Limb (tissue), 2 donors: ENCODE data around the gene USP46.
A peak's percentile ranks its signal among the peaks of the same experiment; 100 is the strongest.

Experiments used
- DNase-seq, 2 donors: peaks; one replicate each; pipeline ENCODE4 v3.0.0-alpha.2; 2016; ENCODE audit errors: extremely low spot score in 2 of 2

USP46 gene

DNA sequence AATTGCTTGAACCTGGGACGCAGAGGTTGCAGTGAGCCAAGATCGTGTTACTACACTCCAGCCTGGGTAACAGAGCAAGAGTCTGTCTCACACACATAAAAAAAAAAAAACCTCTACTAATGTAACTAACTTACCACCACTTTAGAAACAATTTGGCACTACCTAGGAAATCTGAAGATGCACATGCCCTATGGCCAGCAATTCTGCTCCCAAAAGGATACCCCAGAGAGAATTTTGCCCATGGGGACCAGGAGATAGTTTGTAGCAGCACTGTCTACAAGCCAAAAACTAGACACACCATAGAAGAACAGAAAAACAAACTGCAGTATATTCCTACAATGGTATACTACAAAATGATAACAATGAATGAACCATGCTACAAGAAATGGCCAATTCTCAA lies 37.5 kb downstream of the USP46 start:
- no peak for DNase-seq

DNA sequence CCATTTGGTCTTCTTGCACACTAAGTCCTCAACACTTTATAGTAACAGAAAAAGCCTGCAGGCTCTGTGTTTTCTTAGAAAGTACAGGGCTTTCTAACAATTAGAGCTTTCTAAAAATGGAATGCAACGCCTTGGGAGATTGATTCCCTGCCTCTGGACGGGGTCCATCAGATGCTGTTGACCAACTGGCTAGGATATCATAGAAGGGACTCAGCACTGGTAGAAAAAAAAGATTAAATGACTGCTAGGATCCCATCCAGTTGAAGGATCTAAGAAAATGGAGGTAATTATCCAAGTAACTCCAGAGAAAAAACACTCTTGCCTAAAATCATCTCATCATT lies 39.5 kb downstream of the USP46 start:
- DNase-seq = no peak

DNA sequence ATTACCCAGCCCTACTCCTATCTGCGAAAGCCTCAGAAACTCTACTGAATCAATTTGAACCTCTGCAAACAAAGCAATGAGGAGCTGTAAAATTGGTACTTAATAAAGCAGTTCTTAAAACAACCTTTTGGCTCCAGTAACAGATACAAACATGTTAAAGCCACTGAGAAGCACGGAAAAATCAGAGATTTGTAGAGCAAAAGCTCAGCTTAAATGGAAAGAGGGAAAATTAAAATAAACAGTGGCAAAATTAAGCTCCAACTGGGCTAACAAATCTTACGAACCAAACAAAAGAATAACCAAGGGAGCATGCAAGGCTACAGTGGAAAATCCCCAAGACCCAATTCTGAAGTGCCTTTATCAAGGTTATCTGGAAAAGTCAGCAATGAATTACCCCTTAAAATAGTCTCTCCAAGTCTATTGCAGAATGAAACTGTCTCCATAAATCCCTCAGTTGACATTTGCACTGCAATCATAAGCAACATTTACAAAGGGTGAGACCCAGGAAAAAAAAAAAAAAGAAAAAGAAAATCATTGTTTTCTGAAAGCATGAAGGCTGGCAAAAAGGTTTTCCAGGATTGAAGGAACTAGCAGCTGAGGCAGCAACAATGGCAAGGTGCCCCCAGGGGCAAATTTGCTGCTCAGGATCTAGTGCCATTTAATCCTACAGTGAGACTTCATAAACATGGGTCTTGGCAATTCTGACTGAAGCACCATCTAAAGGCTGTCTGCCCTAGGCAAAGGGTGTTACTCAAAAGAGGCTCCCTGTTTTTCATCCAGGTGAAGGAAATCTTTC lies 40.1 kb downstream of the USP46 start:
- no peak for DNase-seq

DNA sequence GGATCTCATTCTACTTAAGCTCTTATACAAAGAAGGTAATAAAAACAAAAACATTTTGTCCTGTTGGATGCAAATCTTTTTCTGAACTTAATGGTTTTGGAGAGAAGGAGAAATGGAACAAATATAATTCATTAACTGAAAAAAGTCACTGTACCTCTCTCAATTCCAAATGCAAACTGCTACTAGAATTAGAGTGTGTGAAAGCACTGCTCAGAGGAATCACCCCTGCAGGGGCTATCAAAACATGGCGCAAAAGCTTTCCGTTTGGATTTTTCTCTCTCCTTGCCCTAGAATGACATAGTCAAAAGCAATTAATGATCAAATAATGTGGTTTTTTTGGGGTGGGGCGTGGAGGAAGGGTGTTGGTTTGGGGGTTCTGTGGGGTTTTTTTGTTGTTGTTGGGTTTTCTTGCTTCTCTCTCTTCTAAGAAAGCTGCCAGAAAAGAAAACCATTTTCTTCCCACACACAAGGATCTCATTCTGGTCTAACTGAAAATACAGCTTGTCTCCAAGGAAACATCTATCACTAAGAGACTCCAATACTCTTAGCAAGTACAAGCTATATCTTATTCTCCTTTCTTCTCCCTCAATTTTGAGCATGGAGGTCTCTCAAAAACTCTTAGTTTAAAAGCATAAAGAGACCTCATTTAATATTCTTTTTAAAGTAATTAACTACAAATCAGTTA lies 41.6 kb downstream of the USP46 start:
- DNase-seq = no peak

DNA sequence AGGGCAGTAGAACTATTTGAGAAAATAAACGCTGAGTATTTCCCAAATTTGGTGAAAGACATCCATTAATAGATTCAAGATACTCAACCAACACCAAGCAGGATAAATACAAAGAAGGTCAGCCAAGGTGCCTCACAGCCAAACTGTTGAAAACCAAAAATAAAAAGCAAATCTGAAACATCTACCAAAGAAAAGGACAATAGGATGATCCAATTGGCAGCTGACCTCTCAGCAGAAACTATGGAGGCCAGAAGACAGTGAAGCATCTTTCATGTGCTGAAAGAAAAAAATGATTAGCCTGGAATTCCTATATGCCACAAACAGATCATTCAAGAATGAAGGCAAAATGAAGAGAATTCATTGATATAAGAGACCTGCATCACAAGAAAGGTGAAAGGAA lies 44.9 kb downstream of the USP46 start:
- DNase-seq = no peak

DNA sequence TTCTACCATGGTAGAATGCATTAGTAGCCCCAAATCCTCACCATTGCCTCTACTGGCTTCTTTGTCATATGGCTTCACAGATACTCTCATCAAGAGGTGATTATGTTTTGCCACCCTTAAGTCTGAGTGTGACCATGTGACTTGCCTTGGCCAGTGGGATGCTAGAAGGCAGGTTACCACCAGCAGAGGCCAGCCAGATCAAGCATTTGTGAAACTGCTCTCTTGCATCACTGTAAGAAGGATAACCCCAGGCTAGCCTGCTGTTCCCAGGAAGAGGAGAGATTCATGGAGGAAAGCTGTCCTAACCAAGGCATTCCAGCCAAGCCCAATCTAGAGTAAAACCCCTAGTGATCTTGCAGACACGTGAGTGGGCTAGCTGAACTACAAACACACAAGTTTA lies 46.8 kb downstream of the USP46 start:
- DNase-seq = no peak

DNA sequence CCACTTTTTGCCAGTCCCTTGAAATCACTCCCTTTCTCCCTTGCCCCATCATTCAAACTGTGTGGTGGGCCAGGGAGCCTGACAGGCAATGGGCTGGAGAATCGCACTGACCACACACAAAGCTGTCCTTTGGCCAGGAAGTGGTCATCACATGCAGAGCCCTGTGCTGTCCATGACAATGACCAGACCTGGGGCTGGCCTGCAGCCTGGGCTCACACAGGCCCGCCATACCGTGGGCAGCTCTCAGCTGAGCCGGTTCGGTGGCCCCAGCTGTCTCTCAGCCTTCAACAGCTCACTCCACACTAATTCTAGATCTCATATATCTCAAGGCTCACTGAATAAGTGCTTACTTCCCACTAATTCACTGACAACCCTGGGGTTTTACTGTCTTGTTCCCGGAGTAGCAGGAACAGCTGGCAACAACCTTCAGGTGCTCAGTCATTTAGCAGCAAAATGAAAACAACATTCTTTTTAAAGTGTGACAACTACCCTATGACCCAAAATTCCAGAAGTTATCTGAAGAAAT lies 48.0 kb downstream of the USP46 start:
- no peak for DNase-seq

DNA sequence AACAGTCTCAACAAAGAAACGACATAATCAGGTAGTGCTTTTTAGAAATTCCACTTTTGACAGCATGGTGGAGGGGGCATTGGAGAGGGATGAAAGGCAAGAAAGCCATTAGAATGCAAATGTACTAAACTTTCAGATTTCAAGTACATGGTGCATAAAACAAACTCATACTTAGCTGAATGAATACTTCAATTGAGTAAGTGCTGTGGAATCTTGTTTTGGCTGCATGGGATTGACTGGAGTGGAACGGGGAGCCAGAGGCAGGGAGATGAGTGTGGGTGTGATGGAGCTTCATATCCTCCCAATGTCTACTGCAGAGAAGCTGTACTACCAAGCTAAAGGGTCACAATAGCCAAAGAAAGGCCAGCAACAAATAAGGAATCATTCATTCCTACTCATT lies 52.4 kb downstream of the USP46 start:
- DNase-seq = no peak

DNA sequence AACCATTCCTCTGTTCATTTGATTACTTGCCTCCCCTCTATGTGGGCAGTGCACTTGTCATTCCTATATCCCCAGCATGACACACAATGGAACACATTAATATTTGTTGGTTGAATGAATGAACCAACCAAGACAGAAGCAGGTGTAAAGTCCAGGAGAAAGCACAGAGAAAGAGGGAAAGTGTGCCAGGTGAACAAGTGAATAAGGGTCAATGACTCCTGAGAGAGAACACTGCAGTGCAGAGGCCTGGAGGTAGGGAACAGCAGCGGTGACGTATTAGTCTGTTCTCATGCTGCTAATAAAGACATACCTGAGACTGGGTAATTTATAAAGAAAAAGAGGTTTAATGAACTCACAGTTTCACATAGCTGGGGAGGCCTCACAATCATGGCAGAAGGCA lies 53.1 kb downstream of the USP46 start:
- DNase-seq = no peak

DNA sequence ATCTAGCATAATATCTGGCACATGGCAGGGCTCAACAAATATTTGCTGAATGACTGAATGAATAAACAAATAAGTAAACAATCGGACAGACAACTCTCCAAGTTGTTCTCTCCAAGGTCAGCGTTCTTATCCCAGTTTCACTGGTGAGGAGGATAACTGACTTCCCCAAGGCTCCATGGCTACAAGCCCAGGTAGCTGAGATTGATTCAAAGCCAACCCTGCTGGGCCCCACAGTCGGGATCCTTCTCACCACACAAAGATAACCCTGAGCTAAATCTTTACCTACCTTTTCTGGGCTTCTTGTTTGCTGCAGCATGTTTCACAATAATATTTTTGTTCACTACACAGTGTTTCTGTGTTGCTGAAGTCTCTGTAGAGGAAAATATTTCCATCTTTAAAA lies 54.9 kb downstream of the USP46 start:
- DNase-seq = no peak

DNA sequence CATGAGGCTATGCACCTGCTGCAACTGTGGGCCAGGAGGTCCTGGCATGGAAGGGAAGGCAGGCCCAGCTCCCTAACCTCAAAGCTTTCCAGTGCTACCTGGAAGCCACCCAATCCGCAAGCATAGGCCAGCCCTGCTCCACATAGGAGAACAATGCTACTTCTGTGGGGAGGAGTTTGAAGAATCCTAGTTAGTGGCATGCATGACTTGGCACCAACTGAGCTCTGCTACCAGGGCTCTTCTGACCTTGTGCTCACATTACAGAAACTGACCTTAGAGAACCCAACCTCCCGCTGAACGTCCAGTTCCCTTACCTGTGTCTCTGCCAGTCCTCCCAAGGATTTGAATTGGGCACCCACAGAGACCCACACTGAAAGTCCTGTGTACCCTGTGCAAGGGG lies 58.8 kb downstream of the USP46 start:
- DNase-seq = no peak

DNA sequence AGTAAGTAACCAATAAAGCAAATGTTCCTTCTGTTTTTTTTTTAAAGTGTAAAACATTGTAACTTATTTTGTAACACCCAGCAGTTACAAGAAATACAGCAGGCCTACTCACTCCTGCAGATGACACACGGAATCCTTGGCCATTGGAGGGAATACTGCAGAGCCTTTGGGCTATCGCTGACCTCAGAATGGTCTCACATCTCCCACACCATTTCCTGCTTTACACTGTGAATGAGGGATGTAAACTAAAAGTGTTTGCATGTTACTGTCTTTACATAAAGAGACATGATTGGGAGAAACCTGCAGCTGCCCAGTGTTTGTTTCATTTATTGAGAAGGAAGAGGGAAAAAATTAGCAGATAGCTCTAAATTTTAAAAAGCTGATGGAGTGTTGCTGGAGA lies 64.1 kb downstream of the USP46 start:
- no peak for DNase-seq

DNA sequence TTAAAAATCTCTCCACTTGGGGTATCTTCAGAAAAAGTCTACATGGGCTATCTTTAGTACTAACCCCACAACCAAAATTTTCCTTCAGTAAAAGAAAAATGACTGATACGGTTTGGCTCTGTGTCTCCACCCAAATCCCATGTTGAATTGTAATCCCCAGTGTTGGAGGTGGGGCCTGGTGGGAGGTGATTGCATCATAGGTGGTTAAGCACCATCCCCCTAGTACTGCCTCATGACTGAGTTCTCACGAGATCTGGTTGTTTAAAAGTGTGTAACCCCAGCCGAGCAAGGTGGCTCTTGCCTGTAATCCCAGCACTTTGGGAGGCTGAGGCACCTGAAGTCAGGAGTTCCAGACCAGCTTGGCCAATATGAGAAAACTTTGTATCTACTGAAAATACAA lies 66.8 kb downstream of the USP46 start:
- no peak for DNase-seq

DNA sequence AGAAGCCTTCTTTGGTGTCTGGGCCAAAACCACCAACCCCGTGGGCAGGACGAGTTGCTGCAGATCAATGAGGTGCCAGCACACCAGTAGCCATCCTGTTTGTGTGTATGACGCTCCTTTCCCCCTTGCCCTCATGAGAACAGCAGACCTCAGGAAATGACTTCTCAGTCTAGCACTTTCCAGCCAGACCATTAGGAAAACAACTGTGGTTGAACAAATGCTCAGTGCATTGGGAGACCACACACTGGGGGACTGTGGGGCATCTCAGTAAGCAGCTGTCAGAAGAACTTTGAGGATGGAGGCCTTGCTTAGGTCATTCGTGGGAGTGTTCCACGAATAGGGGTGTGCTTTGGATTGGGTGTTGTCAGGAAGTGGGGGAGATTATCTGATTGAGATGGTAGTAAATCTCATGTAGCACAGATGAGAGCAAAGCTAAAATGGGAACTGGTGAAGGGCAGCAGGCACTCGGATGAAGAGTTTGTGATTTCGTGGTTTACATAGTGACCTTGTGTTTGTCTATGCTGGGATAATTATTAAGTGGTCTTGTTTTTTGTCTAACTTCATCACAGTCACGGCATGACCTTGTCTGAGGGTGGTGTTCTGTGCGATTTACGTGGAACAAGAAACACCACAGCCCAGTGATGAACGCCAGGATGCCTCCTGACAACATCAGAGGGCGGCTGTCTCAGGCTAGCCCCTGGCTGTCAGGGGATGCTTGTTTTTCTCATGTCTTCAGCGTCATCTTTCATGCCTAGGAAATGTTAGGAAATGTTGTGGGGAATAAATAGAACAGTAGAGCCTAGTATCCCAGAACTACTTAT lies 70.1 kb downstream of the USP46 start:
- DNase-seq = peak in 1 of 2 donors; percentile 22

DNA sequence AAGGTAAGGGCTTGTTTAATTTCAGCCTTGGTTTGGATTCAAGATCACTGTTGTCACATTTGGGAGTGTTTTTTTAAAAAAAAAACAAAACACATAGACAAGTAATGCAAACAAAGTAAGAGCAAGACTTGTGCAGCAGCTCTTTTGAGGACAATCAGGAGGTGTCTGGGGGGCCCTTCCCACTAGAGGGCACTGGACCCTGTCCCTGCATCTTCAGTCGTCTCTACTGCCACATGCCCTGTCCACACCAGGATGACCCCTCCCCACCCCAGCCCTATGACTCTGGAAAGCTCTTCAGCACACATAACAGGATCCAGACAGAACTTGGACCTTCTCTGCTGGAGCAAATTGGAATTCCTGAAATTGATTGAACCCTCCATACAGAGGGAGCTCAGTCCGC lies 71.0 kb downstream of the USP46 start:
- DNase-seq = peak in 1 of 2 donors; percentile 39

DNA sequence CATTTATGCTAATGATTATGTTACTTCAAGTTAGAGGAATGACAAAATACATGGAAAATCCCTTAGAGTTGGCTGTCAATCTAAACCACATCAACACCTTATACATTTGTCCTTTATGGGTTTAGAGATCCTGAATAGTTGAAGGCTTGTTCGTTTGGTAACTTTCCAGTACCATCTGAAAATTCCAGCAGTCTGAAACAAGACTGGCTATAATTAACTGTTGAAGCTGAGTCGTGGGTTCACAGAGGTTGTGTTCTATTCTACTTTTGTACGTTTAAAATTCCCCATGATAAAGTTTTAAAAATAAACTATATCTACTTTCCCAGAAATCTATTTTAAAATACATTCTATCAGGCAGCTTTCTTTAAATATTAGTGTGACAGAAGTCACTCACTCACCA lies 73.0 kb downstream of the USP46 start:
- no peak for DNase-seq

DNA sequence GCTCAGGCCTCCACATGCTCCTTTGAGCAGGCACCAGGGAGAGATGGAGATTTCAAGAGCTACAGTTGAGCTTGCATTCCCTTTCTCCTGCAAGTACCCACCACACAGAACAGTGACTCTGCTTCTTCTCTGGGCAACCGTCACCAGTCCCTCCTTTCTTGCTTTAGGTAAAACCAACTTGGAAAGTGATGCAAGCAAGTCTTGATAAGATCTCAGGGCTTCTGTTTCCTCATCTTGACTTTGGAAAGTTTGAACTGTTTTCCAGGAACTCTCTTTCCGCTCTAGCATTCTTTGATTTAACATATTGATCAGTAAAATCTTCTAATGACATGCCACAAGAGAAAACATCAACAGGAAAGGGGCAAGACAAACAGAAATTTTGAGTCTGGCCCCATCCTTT lies 73.7 kb downstream of the USP46 start:
- DNase-seq = no peak

DNA sequence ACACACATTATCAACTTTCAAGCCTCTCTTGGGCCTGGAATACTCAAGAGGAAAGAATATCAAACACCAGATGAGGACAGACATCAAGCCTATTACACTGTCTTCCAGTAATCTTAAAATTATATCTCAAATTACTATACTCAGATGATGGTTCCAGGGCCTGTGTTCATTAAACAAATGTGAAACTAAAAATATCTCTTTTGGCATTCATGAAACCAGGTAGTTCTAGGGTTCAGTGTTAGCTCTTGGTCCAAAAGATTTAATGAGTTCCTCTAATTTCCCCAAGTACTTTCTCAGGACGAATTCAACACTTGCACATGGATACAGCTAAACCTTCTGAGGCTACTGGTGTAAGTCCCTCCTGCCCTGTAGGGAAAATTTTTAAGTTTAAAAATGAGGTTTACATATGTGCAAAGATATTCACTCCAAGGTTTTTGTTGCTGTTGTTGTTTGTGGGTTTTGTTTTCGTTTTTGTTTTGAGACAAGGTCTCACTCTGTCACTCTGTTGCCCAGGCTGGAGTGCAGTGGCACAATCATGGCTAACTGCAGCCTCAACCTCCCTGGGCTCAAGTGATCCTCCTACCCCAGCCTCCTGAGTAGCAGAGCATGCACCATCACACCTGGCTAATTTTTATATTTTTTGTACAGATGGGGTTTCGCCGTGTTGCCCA lies 79.4 kb downstream of the USP46 start:
- no peak for DNase-seq

DNA sequence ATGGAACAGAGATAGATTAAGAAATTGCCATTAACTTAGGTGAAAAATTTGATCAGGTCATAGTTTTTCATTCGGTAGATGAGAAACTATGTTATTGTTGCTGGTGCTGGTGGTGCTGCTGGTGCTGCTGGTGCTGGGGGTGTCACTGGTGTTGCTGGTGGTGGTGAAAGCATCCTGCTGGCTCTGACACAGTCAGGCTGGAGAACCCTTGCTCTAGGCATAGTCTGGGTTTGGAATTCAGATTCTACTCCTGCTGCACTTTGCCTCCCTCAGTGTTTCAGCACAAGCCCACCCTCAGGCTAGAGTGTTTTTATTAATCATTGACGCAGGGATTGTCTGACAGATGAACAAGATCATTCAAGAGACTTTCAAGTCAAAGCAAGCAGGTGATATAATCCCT lies 80.2 kb downstream of the USP46 start:
- no peak for DNase-seq

DNA sequence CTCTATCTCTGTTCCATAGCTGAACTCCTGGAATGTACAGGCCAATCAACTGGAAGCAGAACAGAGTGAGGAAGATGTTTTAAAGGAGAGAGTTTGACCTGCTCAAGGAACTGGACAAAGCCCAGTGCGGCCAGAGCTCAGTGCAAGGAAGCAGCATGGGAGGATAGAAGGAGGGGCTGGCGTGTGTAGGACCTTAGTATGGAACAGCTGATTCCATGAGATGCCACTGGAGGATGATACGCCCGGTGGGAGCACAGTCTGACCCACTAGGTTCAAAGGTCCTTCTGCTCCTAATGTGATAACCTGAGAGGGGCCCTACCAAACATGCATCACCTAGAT lies 81.5 kb downstream of the USP46 start:
- no peak for DNase-seq

DNA sequence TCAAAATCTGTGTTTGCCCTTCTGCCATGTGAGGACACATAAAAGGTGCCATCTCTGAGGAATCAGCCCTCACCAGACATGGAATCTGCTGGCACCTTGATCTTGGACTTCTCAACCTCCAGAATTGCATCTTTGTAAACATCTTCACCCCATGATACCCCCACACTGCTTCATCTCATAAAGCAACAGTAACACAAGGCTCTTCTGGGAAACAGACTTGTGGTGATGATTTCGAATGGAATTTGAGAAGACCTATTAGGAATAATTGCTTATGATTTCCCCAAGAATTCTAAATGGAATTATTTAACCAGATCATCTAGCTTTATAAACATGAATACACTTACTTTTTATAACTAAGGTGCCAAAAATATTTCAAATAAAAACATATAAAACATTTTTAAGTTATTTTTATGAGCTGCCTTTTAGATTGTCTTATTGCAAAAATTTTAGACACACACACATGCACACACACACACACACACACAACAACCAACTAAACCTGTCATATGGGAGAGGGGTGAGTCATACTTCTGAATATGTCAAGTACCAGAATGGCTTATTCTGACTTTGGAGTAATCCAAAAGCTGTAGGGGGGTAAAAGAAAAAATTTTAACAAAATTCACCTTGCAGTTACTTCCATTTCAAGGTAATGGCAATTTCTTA lies 82.0 kb downstream of the USP46 start:
- no peak for DNase-seq
